ENCODE measurements around the gene GRM5. TPM values are rescaled to one million over a fixed set of nuclear protein-coding genes. Genes with fewer than 3 reads are reported as not detected.
"Not testable (repeated sequence)": the region's sequence is repeated elsewhere in the genome, so short reads cannot be mapped to it uniquely, and the experiment has no call there.

The GRM5 gene
- under 1 TPM in 1 of 2 donors, not detected in 1; 0.17 TPM for total RNA-seq

GRCh38 chr11:89065651-89066201, at the start of gene GRM5:
GRM5 (minus strand) TSS chr11:89065982; CDS start chr11:89047872, 18,110 bp downstream.
- H3K9me3 ChIP-seq; H3K4me1 ChIP-seq (replicated peaks); H3K4me3 ChIP-seq; DNase-seq (ENCODE audit: low spot score); intact Hi-C loops (cut with DNase I); H3K36me3 ChIP-seq; H3K27me3 ChIP-seq (replicated peaks; ENCODE audit: insufficient read depth); H3K27ac ChIP-seq: not testable (repeated sequence)
- WGBS, result 3% methylated on average over 28 of the region's 47 CpGs

- H3K27me3 ChIP-seq (replicated peaks; ENCODE audit: insufficient read depth); H3K4me1 ChIP-seq (replicated peaks); H3K9me3 ChIP-seq; H3K36me3 ChIP-seq; DNase-seq (ENCODE audit: low spot score); H3K27ac ChIP-seq; H3K4me3 ChIP-seq; intact Hi-C loops (cut with DNase I): not testable (repeated sequence)
- 95% methylated on average over 1 of the region's 1 CpG for WGBS
- peak in 3 of 4 experiments; percentile 35 to 53 (median 51) for TF ChIP-seq CTCF (IDR thresholded peaks at IDR 0.05)
Observed at GRCh38 chr11:89097956-89098355, 32.2 kb upstream of the GRM5 start.

- H3K9me3 ChIP-seq; H3K27me3 ChIP-seq (replicated peaks; ENCODE audit: insufficient read depth); H3K4me1 ChIP-seq (replicated peaks); H3K36me3 ChIP-seq; H3K4me3 ChIP-seq; DNase-seq (ENCODE audit: low spot score); intact Hi-C loops (cut with DNase I); H3K27ac ChIP-seq: not testable (repeated sequence)
- 23% methylated on average over 2 of the region's 2 CpGs for WGBS
Observed at GRCh38 chr11:89093806-89094205, 28.0 kb upstream of the GRM5 start.

- H3K27ac ChIP-seq; H3K9me3 ChIP-seq; H3K36me3 ChIP-seq; H3K4me3 ChIP-seq; intact Hi-C loops (cut with DNase I); DNase-seq (ENCODE audit: low spot score); H3K4me1 ChIP-seq (replicated peaks); H3K27me3 ChIP-seq (replicated peaks; ENCODE audit: insufficient read depth): not testable (repeated sequence)
- WGBS, result 41% methylated on average over 3 of the region's 3 CpGs
Observed at GRCh38 chr11:89084951-89085350, 19.2 kb upstream of the GRM5 start.

- not testable (repeated sequence) for H3K9me3 ChIP-seq; H3K27me3 ChIP-seq (replicated peaks; ENCODE audit: insufficient read depth)
Observed at GRCh38 chr11:89070911-89071310, 5.1 kb upstream of the GRM5 start.

GRCh38 chr11:89067264-89067663, 1.5 kb upstream of the GRM5 start:
- TF ChIP-seq POLR2A (IDR thresholded peaks at IDR 0.05) (no peak), POLR2AphosphoS5 (IDR thresholded peaks at IDR 0.05) (no peak), CTCF (IDR thresholded peaks at IDR 0.05) (no peak)
- intact Hi-C loops (cut with DNase I), result no loop called here
- no peaks in the 10 kb centered on the region for H3K4me1 ChIP-seq (replicated peaks)

More at GRCh38 chr11:89070911-89071310, 5.1 kb upstream of the GRM5 start:
- intact Hi-C loops (cut with DNase I); H3K4me3 ChIP-seq; DNase-seq (ENCODE audit: low spot score); H3K4me1 ChIP-seq (replicated peaks); H3K36me3 ChIP-seq; H3K27ac ChIP-seq: not testable (repeated sequence)
- WGBS, result 65% methylated on average over 1 of the region's 1 CpG

GRCh38 chr11:89065066-89065465, 716 bp downstream of the GRM5 start:
- DNase-seq (ENCODE audit: low spot score), result no peak
- no peaks in the 10 kb centered on the region for H3K27me3 ChIP-seq (replicated peaks; ENCODE audit: insufficient read depth)
- no peaks in the 10 kb centered on the region for H3K4me1 ChIP-seq (replicated peaks)
- no peaks in the 10 kb centered on the region for H3K9me3 ChIP-seq
- intact Hi-C loops (cut with DNase I), result no loop called here
- H3K27ac ChIP-seq, result no peak overlapping the region
- no peaks in the 10 kb centered on the region for H3K36me3 ChIP-seq
- no peak overlapping the region for H3K4me3 ChIP-seq
- TF ChIP-seq CTCF (IDR thresholded peaks at IDR 0.05), result no peak
- no peak for TF ChIP-seq POLR2A (IDR thresholded peaks at IDR 0.05)
- TF ChIP-seq POLR2AphosphoS5 (IDR thresholded peaks at IDR 0.05), result no peak
- 26% methylated on average over 6 of the region's 6 CpGs for WGBS

More at GRCh38 chr11:89067264-89067663, 1.5 kb upstream of the GRM5 start:
- no peak overlapping the region for H3K27ac ChIP-seq
- H3K4me3 ChIP-seq, result no peak overlapping the region
- H3K36me3 ChIP-seq, result no peaks in the 10 kb centered on the region
- H3K9me3 ChIP-seq, result no peaks in the 10 kb centered on the region
- no peaks in the 10 kb centered on the region for H3K27me3 ChIP-seq (replicated peaks; ENCODE audit: insufficient read depth)
- DNase-seq (ENCODE audit: low spot score), result no peak

- 9% methylated on average over 17 of the region's 17 CpGs for WGBS
- H3K9me3 ChIP-seq; H3K27ac ChIP-seq; H3K4me3 ChIP-seq; DNase-seq (ENCODE audit: low spot score); intact Hi-C loops (cut with DNase I); H3K4me1 ChIP-seq (replicated peaks); H3K27me3 ChIP-seq (replicated peaks; ENCODE audit: insufficient read depth); H3K36me3 ChIP-seq: not testable (repeated sequence)
Observed at GRCh38 chr11:89063481-89063951, 2.3 kb downstream of the GRM5 start.

- H3K4me1 ChIP-seq (replicated peaks); H3K27ac ChIP-seq; DNase-seq (ENCODE audit: low spot score); H3K27me3 ChIP-seq (replicated peaks; ENCODE audit: insufficient read depth); H3K4me3 ChIP-seq; intact Hi-C loops (cut with DNase I); H3K36me3 ChIP-seq; H3K9me3 ChIP-seq: not testable (repeated sequence)
- 5% methylated on average over 25 of the region's 25 CpGs for WGBS
Observed at GRCh38 chr11:89062771-89063298, 2.9 kb downstream of the GRM5 start.

Measured in prostate gland (tissue), 2 donors.